ENCODE data around the gene KIF23. TPM values are rescaled to one million over a fixed set of nuclear protein-coding genes. Genes with fewer than 3 reads are reported as not detected.
A peak's percentile ranks its signal among the peaks of the same experiment; 100 is the strongest.

Gene KIF23
- total RNA-seq, 2 donors from 2014 or later, result 2.6 to 7.4 TPM

- intact Hi-C loops (cut with DNase I), result loop anchor here (5.0 kb wide), 1 partner anchor 1009 kb away; no protein-coding TSS in a partner anchor
- Histone ChIP-seq H3K27me3 (replicated peaks; ENCODE audit: insufficient read depth) (no peaks in the 10 kb centered on the region), H3K9me3 (no peaks in the 10 kb centered on the region), H3K4me1 (replicated peaks) (no peaks in the 10 kb centered on the region), H3K36me3 (no peaks in the 10 kb centered on the region), H3K27ac (no peak overlapping the region), H3K4me3 (no peak overlapping the region)
- WGBS, result 39% methylated on average over 13 of the region's 13 CpGs
- peak; percentile 43 for DNase-seq (ENCODE audit: low spot score)
- TF ChIP-seq POLR2A (IDR thresholded peaks at IDR 0.05), result no peak
- no peak for TF ChIP-seq POLR2AphosphoS5 (IDR thresholded peaks at IDR 0.05)
- TF ChIP-seq CTCF (IDR thresholded peaks at IDR 0.05), result peak; percentile 55 to 88 (median 76)
These were observed 64.2 kb downstream of the KIF23 start for GRCh38 chr15:69478259-69478781.

GRCh38 chr15:69479081-69479480 lies 64.9 kb downstream of the KIF23 start:
- H3K4me1 ChIP-seq (replicated peaks), result peaks cover 4% of the 10 kb centered on the region
- intact Hi-C loops (cut with DNase I), result loop anchor here (5.0 kb wide), 1 partner anchor 1008 kb away; no protein-coding TSS in a partner anchor
- H3K36me3 ChIP-seq, result no peaks in the 10 kb centered on the region
- no peak overlapping the region for H3K4me3 ChIP-seq
- 86% methylated on average over 4 of the region's 4 CpGs for WGBS
- H3K27ac ChIP-seq, result no peak overlapping the region
- H3K27me3 ChIP-seq (replicated peaks; ENCODE audit: insufficient read depth), result no peaks in the 10 kb centered on the region
- no peak for DNase-seq (ENCODE audit: low spot score)
- TF ChIP-seq POLR2A (IDR thresholded peaks at IDR 0.05) (no peak), CTCF (IDR thresholded peaks at IDR 0.05) (no peak), POLR2AphosphoS5 (IDR thresholded peaks at IDR 0.05) (no peak)
- no peaks in the 10 kb centered on the region for H3K9me3 ChIP-seq

- intact Hi-C loops (cut with DNase I), result loop anchor here (5.0 kb wide), 1 partner anchor 1007 kb away; no protein-coding TSS in a partner anchor
- no peak for DNase-seq (ENCODE audit: low spot score)
- WGBS, result 100% methylated on average over 2 of the region's 2 CpGs
- Histone ChIP-seq H3K27ac (no peak overlapping the region), H3K4me3 (no peak overlapping the region), H3K4me1 (replicated peaks) (peaks cover 10% of the 10 kb centered on the region), H3K9me3 (no peaks in the 10 kb centered on the region), H3K27me3 (replicated peaks; ENCODE audit: insufficient read depth) (no peaks in the 10 kb centered on the region), H3K36me3 (no peaks in the 10 kb centered on the region)
- TF ChIP-seq POLR2A (IDR thresholded peaks at IDR 0.05) (no peak), POLR2AphosphoS5 (IDR thresholded peaks at IDR 0.05) (no peak), CTCF (IDR thresholded peaks at IDR 0.05) (no peak)
These were observed 65.8 kb downstream of the KIF23 start for GRCh38 chr15:69479971-69480370.

- TF ChIP-seq POLR2AphosphoS5 (IDR thresholded peaks at IDR 0.05) (no peak), POLR2A (IDR thresholded peaks at IDR 0.05) (no peak), CTCF (IDR thresholded peaks at IDR 0.05) (no peak)
- WGBS, result 90% methylated on average over 3 of the region's 3 CpGs
- Histone ChIP-seq H3K4me1 (replicated peaks) (peaks cover 15% of the 10 kb centered on the region), H3K36me3 (no peaks in the 10 kb centered on the region), H3K27ac (no peak overlapping the region), H3K4me3 (no peak overlapping the region), H3K9me3 (no peaks in the 10 kb centered on the region), H3K27me3 (replicated peaks; ENCODE audit: insufficient read depth) (no peaks in the 10 kb centered on the region)
- intact Hi-C loops (cut with DNase I), result no loop called here
- no peak for DNase-seq (ENCODE audit: low spot score)
These were observed 66.8 kb downstream of the KIF23 start for GRCh38 chr15:69480932-69481331.

- TF ChIP-seq POLR2AphosphoS5 (IDR thresholded peaks at IDR 0.05) (peak; percentile 61), POLR2A (IDR thresholded peaks at IDR 0.05) (no peak)
- Histone ChIP-seq H3K27ac (peak overlapping the region in 1 of 2 donors; percentile 30), H3K4me3 (no peak overlapping the region), H3K36me3 (no peaks in the 10 kb centered on the region), H3K27me3 (replicated peaks; ENCODE audit: insufficient read depth) (no peaks in the 10 kb centered on the region), H3K4me1 (replicated peaks) (peaks cover 15% of the 10 kb centered on the region), H3K9me3 (no peaks in the 10 kb centered on the region)
- WGBS, result 72% methylated on average over 4 of the region's 4 CpGs
- peak; percentile 55 for DNase-seq (ENCODE audit: low spot score)
- intact Hi-C loops (cut with DNase I), result no loop called here
These were observed 68.6 kb downstream of the KIF23 start for GRCh38 chr15:69482686-69483256.
